ENCODE measurements around the gene RBSN.

Gene RBSN

DNA sequence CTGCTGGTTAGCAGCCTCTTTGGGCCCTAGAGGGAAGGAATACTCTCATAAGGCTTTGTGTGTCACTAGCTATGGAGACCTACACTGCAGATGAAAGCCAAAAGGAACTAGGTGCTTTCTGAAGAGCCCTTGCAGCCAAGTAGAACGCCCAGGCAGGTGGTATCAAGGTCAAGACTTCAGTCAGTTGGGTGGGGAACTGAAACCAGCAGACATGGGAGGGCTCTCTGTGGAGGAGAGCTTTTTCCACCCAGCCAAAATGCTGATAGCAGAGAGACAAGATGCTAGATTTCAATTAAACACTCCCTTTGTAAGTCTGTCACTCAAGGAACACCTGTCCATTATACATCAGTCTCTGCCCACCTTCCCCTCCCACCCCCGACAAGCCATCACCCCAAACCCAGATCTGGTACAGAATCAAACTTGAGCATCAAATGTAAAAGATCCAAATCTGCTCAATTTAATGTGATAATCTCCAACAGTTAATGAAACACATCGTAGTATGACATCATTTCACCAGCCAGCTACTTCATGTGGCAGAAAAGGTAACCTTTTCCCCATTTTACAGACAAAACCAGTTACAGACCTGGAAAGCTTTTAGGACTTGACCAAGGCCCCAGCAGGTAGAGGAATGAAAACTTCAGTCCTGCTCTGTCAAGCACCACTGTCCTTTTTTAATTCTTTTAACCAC, 48.4 kb downstream of the RBSN start:
- DNase-seq (ENCODE audit: low read depth) = no peak
- TF ChIP-seq, protein P1, sequence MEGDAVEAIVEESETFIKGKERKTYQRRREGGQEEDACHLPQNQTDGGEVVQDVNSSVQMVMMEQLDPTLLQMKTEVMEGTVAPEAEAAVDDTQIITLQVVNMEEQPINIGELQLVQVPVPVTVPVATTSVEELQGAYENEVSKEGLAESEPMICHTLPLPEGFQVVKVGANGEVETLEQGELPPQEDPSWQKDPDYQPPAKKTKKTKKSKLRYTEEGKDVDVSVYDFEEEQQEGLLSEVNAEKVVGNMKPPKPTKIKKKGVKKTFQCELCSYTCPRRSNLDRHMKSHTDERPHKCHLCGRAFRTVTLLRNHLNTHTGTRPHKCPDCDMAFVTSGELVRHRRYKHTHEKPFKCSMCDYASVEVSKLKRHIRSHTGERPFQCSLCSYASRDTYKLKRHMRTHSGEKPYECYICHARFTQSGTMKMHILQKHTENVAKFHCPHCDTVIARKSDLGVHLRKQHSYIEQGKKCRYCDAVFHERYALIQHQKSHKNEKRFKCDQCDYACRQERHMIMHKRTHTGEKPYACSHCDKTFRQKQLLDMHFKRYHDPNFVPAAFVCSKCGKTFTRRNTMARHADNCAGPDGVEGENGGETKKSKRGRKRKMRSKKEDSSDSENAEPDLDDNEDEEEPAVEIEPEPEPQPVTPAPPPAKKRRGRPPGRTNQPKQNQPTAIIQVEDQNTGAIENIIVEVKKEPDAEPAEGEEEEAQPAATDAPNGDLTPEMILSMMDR (conservative IDR thresholded peaks at IDR 0.05; ENCODE audit: low read depth, low read length) = no peak
- H3K4me3 ChIP-seq (ENCODE audit: low read length) = no peak overlapping the region

DNA sequence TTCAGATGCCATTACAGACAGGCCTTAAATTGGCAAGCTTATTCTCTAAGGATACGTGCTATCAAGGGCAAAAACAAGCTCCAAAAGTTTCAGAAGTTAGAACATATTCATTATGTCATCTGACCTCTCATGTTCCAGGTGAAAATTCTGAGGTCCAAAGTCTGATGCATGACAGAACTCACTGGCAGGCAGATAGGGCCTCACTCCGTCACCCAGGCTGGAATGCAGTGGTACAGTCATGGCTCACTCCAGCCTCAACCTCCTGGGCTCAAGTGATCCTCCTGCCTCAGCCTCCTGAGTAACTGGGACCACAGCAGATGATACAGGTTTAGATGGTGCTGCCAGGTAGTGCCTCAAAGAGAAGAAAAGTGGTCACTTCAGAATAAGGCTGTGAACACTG, 49.4 kb downstream of the RBSN start:
- no peak for DNase-seq (ENCODE audit: low read depth)
- TF ChIP-seq, protein P1 (conservative IDR thresholded peaks at IDR 0.05; ENCODE audit: low read depth, low read length) = no peak
- H3K4me3 ChIP-seq (ENCODE audit: low read length) = no peak overlapping the region

DNA sequence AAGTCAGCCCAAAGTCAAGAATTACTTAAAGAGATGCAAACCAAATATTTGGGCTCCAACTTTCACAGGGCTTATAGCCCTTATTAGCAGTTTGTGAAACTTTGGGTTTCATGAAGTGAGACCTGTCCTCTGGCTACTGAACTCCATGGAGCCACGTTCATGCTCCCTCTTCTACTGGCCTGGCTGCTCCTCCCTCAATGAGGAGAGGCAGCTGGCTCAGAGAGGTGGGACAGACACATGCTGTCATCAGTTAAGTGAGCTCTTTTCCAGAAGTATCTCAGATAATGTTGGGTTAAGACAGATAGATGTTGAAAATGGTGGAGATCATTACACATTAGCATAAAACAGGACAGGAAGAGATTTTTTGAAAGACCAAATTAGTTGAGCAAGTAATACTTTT, 53.3 kb downstream of the RBSN start:
- H3K4me3 ChIP-seq (ENCODE audit: low read length) = no peak overlapping the region
- TF ChIP-seq, protein P1 (conservative IDR thresholded peaks at IDR 0.05; ENCODE audit: low read depth, low read length) = no peak
- no peak for DNase-seq (ENCODE audit: low read depth)

GRCh38 chr3:15044326-15044725, 54.6 kb downstream of the RBSN start:
- TF ChIP-seq, protein P1 (conservative IDR thresholded peaks at IDR 0.05; ENCODE audit: low read depth, low read length) = no peak
- DNase-seq (ENCODE audit: low read depth) = no peak
- H3K4me3 ChIP-seq (ENCODE audit: low read length) = no peak overlapping the region

DNA sequence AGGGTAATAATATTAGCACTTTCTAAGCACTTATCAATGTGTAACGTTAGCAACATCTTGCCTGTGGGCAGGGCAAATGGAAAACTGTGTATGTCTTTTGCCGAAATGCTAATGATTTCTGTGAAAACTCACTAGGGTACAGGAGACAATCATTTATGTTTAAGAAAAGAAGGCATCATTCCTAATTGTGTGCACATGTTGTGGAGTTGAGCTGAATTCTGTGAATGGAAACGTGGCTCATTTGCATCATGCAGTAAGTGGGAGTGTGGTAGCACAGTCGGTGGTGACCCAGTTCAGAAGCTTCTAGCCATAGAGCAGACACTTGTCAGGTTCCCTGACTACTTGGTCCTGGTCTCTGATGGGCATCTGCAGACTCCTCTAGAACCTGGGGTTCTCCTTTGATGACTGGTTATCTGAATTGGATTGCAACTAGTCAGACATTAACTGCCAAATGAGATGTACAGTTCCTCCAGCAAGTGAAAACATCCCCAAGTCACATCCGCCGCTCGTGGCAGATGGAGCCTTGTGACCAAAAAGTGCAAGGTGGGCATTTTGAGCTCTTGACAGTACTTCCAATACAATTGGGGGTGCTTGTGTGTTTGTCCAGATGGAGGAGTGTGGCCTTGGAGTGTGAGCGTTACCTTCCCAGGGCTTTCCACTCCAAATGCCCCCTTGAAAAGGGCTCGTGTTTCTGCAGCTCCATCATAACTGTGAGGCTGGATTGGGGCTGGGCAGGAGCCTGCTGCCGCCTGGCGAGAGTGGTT, 55.4 kb downstream of the RBSN start:
- DNase-seq (ENCODE audit: low read depth) = no peak
- TF ChIP-seq, protein P1 (conservative IDR thresholded peaks at IDR 0.05; ENCODE audit: low read depth, low read length) = no peak
- no peak overlapping the region for H3K4me3 ChIP-seq (ENCODE audit: low read length)

- DNase-seq (ENCODE audit: low read depth) = no peak
- TF ChIP-seq, protein P1 (conservative IDR thresholded peaks at IDR 0.05; ENCODE audit: low read depth, low read length) = no peak
These were observed 56.0 kb downstream of the RBSN start for GRCh38 chr3:15042936-15043335.

DNA sequence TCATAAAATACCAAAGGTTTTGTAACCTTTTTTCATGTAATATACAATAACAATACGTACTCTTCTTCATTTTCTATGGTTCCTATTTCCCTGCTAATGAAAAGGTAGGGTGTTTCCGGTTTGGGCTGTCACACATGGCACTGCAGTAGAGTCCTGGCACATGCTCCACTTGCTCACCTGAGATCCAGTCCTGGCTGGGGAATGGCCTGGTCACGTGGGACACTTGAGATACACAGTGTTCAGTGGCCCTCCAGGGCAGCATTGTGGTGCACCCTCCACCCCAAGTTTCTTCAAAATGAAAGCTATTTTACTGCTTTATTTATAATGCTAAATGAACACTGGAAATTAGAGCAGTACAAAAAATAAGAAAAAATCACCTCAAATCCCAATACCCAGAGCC, 57.0 kb downstream of the RBSN start:
- TF ChIP-seq, protein P1 (conservative IDR thresholded peaks at IDR 0.05; ENCODE audit: low read depth, low read length) = no peak
- DNase-seq (ENCODE audit: low read depth) = no peak
- H3K4me3 ChIP-seq (ENCODE audit: low read length) = no peak overlapping the region

More at GRCh38 chr3:15042936-15043335, 56.0 kb downstream of the RBSN start:
- H3K4me3 ChIP-seq (ENCODE audit: low read length) = no peak overlapping the region

Data from retinal pigment epithelial cell (primary cell).